IMR-90 (cell line): Measurements from ENCODE around the gene CCDC13. TPM values are rescaled to one million over a fixed set of nuclear protein-coding genes. Genes with fewer than 3 reads are reported as not detected.

Source experiments
- ATAC-seq: fragments of 200-7000 bp; cut with Tn5 transposase; 2 replicates; pipeline ENCODE4 v1.9.1; 2020; ENCODE audit warnings: low read depth, mild to moderate bottlenecking, moderate library complexity
- BruUV-seq: library from RNA; stranded (reverse); fragments of 400-500 nt; replicated peaks from 2 replicates; lab custom pipeline; 2021; lab: Mats Ljungman, UMichigan
- CTCF ChIA-PET: fragments of 300-600 bp; formaldehyde crosslinking; extraction: SDS; loops from one replicate; lab custom pipeline; 2021; ENCODE audit warnings: antibody characterized with exemption; lab: Yijun Ruan, JAX
- POLR2A ChIA-PET: fragments of 300-600 bp; sonication (Branson Sonifier 250); formaldehyde crosslinking; loops from one replicate; lab custom pipeline; 2022; ENCODE audit warnings: antibody characterized with exemption; ENCODE audit not compliant: unreplicated experiment; lab: Charles Lee
- DNase-seq: peaks from one replicate; pipeline ENCODE4 v3.0.0; 2013
- H2AFZ ChIP-seq: replicated peaks from 2 replicates; pipeline ENCODE3; 2013; ENCODE audit warnings: low read length, mild to moderate bottlenecking; ENCODE audit not compliant: poor library complexity
- H2AK5ac ChIP-seq: 2 replicates; pipeline ENCODE4 v1.6.1; 2013; ENCODE audit warnings: low read depth, low read length, inconsistent platforms
- H2AK9ac ChIP-seq: replicated peaks from 2 replicates; pipeline ENCODE3; 2013; ENCODE audit warnings: mild to moderate bottlenecking, low read depth, low read length, moderate library complexity; ENCODE audit not compliant: poor library complexity
- H2BK120ac ChIP-seq: 2 replicates; pipeline ENCODE4 v1.6.1; 2013; ENCODE audit warnings: low read depth, low read length, inconsistent platforms
- H2BK15ac ChIP-seq: 3 replicates; pipeline ENCODE4 v1.6.1; 2013; ENCODE audit warnings: low read depth, low read length, inconsistent platforms
- H2BK20ac ChIP-seq: 2 replicates; pipeline ENCODE4 v1.6.1; 2013; ENCODE audit warnings: low read depth, mild to moderate bottlenecking, inconsistent platforms, low read length, moderate library complexity
- H2BK5ac ChIP-seq: 2 replicates; pipeline ENCODE4 v1.6.1; 2013; ENCODE audit warnings: mild to moderate bottlenecking, low read depth, low read length, inconsistent platforms; ENCODE audit not compliant: poor library complexity, severe bottlenecking
- H3K14ac ChIP-seq: replicated peaks from 2 replicates; pipeline ENCODE4 v1.6.1; 2013; ENCODE audit warnings: low read depth, low read length, inconsistent platforms
- H3K18ac ChIP-seq: 2 replicates; pipeline ENCODE4 v1.6.1; 2013; ENCODE audit warnings: low read depth, low read length, control low read depth
- H3K23ac ChIP-seq: 2 replicates; pipeline ENCODE4 v1.6.1; 2013; ENCODE audit warnings: low read depth, low read length, inconsistent platforms
- H3K27ac ChIP-seq: 2 replicates; pipeline ENCODE4 v1.5.1; 2013; ENCODE audit warnings: mild to moderate bottlenecking, control low read depth, low read length; ENCODE audit not compliant: insufficient read depth
- H3K27me3 ChIP-seq: 2 replicates; pipeline ENCODE4 v1.6.1; 2013; ENCODE audit warnings: low read length; ENCODE audit not compliant: control insufficient read depth, insufficient read depth
- H3K36me3 ChIP-seq: 2 replicates; pipeline ENCODE4 v1.6.1; 2013; ENCODE audit warnings: low read length, mixed read lengths; ENCODE audit not compliant: control insufficient read depth, insufficient read depth
- H3K4ac ChIP-seq: 2 replicates; pipeline ENCODE4 v1.6.1; 2013; ENCODE audit warnings: low read depth, low read length, inconsistent platforms
- H3K4me1 ChIP-seq: 2 replicates; pipeline ENCODE4 v1.6.1; 2013; ENCODE audit warnings: low read length, mixed read lengths; ENCODE audit not compliant: control insufficient read depth, insufficient read depth
- H3K4me2 ChIP-seq: 2 replicates; pipeline ENCODE4 v1.6.1; 2013; ENCODE audit warnings: low read depth, mild to moderate bottlenecking, control low read depth, low read length, moderate library complexity
- H3K4me3 ChIP-seq: 2 replicates; pipeline ENCODE4 v1.5.1; 2013; ENCODE audit warnings: low read depth, mild to moderate bottlenecking, control low read depth, low read length, moderate library complexity; ENCODE audit not compliant: insufficient read depth
- H3K56ac ChIP-seq: 2 replicates; pipeline ENCODE4 v1.6.1; 2013; ENCODE audit warnings: low read length, inconsistent platforms; ENCODE audit not compliant: insufficient read depth; ENCODE audit errors: extremely low read depth
- H3K79me1 ChIP-seq, 2 experiments: 2 replicates each; pipeline ENCODE4 v1.6.1; 2013; ENCODE audit warnings: low read length in 2 of 2, inconsistent platforms in 1 of 2, low read depth in 1 of 2
- H3K9ac ChIP-seq: 2 replicates; pipeline ENCODE4 v1.6.1; 2013; ENCODE audit warnings: low read depth, low read length, control low read depth
- H3K9me1 ChIP-seq: 2 replicates; pipeline ENCODE4 v1.6.1; 2013; ENCODE audit warnings: low read length, inconsistent platforms; ENCODE audit not compliant: insufficient read depth
- H3K9me3 ChIP-seq: 2 replicates; pipeline ENCODE4 v1.6.1; 2013; ENCODE audit warnings: low read length; ENCODE audit not compliant: control insufficient read depth, insufficient read depth
- H4K20me1 ChIP-seq: 2 replicates; pipeline ENCODE4 v1.6.1; 2013; ENCODE audit warnings: low read length, inconsistent platforms; ENCODE audit not compliant: insufficient read depth
- H4K5ac ChIP-seq: 2 replicates; pipeline ENCODE4 v1.6.1; 2013; ENCODE audit warnings: mild to moderate bottlenecking, low read depth, low read length, control low read depth
- H4K8ac ChIP-seq, 2 experiments: 2 replicates each; pipeline ENCODE4 v1.6.1; 2013; ENCODE audit warnings: low read depth in 2 of 2, low read length in 2 of 2, control low read depth in 1 of 2, inconsistent platforms in 1 of 2
- H4K91ac ChIP-seq: 2 replicates; pipeline ENCODE4 v1.6.1; 2013; ENCODE audit warnings: low read depth, low read length, inconsistent platforms; ENCODE audit not compliant: insufficient read depth
- BHLHE40 ChIP-seq: fragments of 150-350 bp; IDR thresholded peaks from 2 replicates; pipeline ENCODE4 v1.6.1; 2016; ENCODE audit warnings: mild to moderate bottlenecking, low read depth, low read length
- CEBPB ChIP-seq: IDR thresholded peaks from 2 replicates; pipeline ENCODE4 v1.6.1; 2012; ENCODE audit warnings: low read depth, low read length, improper control_type of control experiment
- CHD1 ChIP-seq: IDR thresholded peaks from 2 replicates; pipeline ENCODE4 v1.6.1; 2012; ENCODE audit warnings: low read depth, low read length, improper control_type of control experiment
- CTCF ChIP-seq: conservative IDR thresholded peaks from 2 replicates; pipeline ENCODE4 v1.5.1; 2012; ENCODE audit warnings: mild to moderate bottlenecking, low read depth, low read length, improper control_type of control experiment
- FOS ChIP-seq: fragments of 150-350 bp; IDR thresholded peaks from 2 replicates; pipeline ENCODE4 v1.6.1; 2016; ENCODE audit warnings: low read depth, low read length
- MXI1 ChIP-seq: IDR thresholded peaks from 2 replicates; pipeline ENCODE4 v1.6.1; 2012; ENCODE audit warnings: low read depth, mild to moderate bottlenecking, low read length, moderate library complexity, borderline replicate concordance
- POLR2A ChIP-seq: IDR thresholded peaks from 2 replicates; pipeline ENCODE4 v1.6.1; 2012; ENCODE audit warnings: mild to moderate bottlenecking, low read depth, low read length
- RCOR1 ChIP-seq: IDR thresholded peaks from 2 replicates; pipeline ENCODE4 v1.6.1; 2012; ENCODE audit warnings: mild to moderate bottlenecking, low read length, improper control_type of control experiment; ENCODE audit not compliant: insufficient replicate concordance
- RFX5 ChIP-seq: IDR thresholded peaks from 2 replicates; pipeline ENCODE4 v1.8.0; 2012; ENCODE audit warnings: low read depth, mild to moderate bottlenecking, low read length, moderate library complexity
- SMC3 ChIP-seq: fragments of 150-350 bp; IDR thresholded peaks from 2 replicates; pipeline ENCODE4 v1.6.1; 2016; ENCODE audit warnings: low read depth, mild to moderate bottlenecking, antibody characterized with exemption, low read length, moderate library complexity
- WGBS, 2 experiments: methylation state at CpG; one replicate each; pipeline versions ENCODE4 v1.1.5 to v1.1.7; 2013; ENCODE audit warnings: missing lambda C conversion rate in 2 of 2; ENCODE audit not compliant: insufficient read length in 1 of 2; ENCODE audit errors: extremely low coverage in 2 of 2; 5-methylcytosine and 5-hydroxymethylcytosine counted together
- dilution Hi-C: fragments of 300-500 bp; cut with HindIII; formaldehyde crosslinking; loops from one replicate; pipeline ENCODE4 v1.14.3; 2018; ENCODE audit warnings: low sequenced_read_pairs; ENCODE audit not compliant: unreplicated experiment
- in situ Hi-C: fragments of 300-500 bp; cut with MboI; formaldehyde crosslinking; loops from 3 replicates; pipeline ENCODE4 v1.14.3; 2019; ENCODE audit warnings: low sequenced_read_pairs, inconsistent platforms, mixed read lengths
- intact Hi-C: fragments of 100-400 bp; cut with micrococcal nuclease; formaldehyde crosslinking; loops from 2 replicates; pipeline ENCODE4 v1.10.0; 2022
- polyA plus RNA-seq, 3 experiments: library from polyadenylated mRNA; depleted of rRNA; stranded (reverse); fragments of >200 nt; gene quantifications; 2 replicates each; pipeline ENCODE4 v1.2.3, GENCODE V29; 2012; ENCODE audit warnings: low replicate concordance in 1 of 3
- total RNA-seq: library from RNA; depleted of rRNA; stranded (reverse); fragments of >200 nt; gene quantifications from 2 replicates; pipeline ENCODE4 v1.2.3, GENCODE V29; 2012
- TF ChIP-seq, protein P1 (sequence below): fragments of 150-350 bp; IDR thresholded peaks from 2 replicates; pipeline ENCODE4 v1.6.1; 2017; ENCODE audit warnings: mild to moderate bottlenecking, antibody characterized with exemption, low read length, low read depth

The CCDC13 gene
- total and polyA plus RNA-seq, 2 of the 4 experiments (the other 2 are of a cell fraction), result 0.18 to 0.19 TPM

- Histone ChIP-seq H3K9ac (no peak overlapping the region), H4K8ac (no peak overlapping the region), H3K9me1 (no peaks in the 10 kb centered on the region), H3K79me1 (no peaks in the 10 kb centered on the region), H2AK5ac (no peak overlapping the region), H3K36me3 (no peaks in the 10 kb centered on the region), H4K5ac (no peak overlapping the region), H3K56ac (no peak overlapping the region), H3K27ac (no peak overlapping the region), H3K4me3 (no peak overlapping the region), H2AK9ac (no peak overlapping the region), H2AFZ (no peak overlapping the region), H3K27me3 (peaks cover 18% of the 10 kb centered on the region), H2BK120ac (no peak overlapping the region), H3K18ac (no peak overlapping the region), H3K14ac (no peak overlapping the region), H3K4me2 (no peak overlapping the region), H3K23ac (no peak overlapping the region), H3K4ac (no peak overlapping the region), H2BK5ac (no peak overlapping the region), H2BK20ac (no peak overlapping the region), H3K9me3 (no peaks in the 10 kb centered on the region), H4K20me1 (no peaks in the 10 kb centered on the region), H3K4me1 (no peaks in the 10 kb centered on the region), H2BK15ac (no peak overlapping the region), H4K91ac (no peak overlapping the region)
- no TSS peak for BruUV-seq
- intact Hi-C loops (no loop called here), dilution Hi-C loops (no loop called here), in situ Hi-C loops (no loop called here)
- CTCF ChIA-PET, result interaction anchor here (1.0 kb wide), 1 partner anchor 15 kb away, joined by 3 read pairs; no protein-coding TSS in a partner anchor
- WGBS, 2 experiments, result no CpG with 5 or more reads among the region's 2 CpGs
- POLR2A ChIA-PET, result no interaction called here
- DNase-seq, result no peak
- no peak for TF ChIP-seq RFX5
- TF ChIP-seq CHD1, result no peak
- no peak for TF ChIP-seq FOS
- TF ChIP-seq CEBPB, result no peak
- no peak for TF ChIP-seq RCOR1
- no peak for TF ChIP-seq SMC3
- TF ChIP-seq BHLHE40, result no peak
- TF ChIP-seq POLR2A, result no peak
- TF ChIP-seq CTCF, result no peak
- TF ChIP-seq MXI1, result no peak
- TF ChIP-seq, protein P1, sequence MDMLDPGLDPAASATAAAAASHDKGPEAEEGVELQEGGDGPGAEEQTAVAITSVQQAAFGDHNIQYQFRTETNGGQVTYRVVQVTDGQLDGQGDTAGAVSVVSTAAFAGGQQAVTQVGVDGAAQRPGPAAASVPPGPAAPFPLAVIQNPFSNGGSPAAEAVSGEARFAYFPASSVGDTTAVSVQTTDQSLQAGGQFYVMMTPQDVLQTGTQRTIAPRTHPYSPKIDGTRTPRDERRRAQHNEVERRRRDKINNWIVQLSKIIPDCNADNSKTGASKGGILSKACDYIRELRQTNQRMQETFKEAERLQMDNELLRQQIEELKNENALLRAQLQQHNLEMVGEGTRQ, result no peak
- no peak for ATAC-seq
These were observed 42.0 kb upstream of the CCDC13 start for GRCh38 chr3:42814914-42815507.
